DOHH2 (cell line): ENCODE measurements around the gene EPB41.
"Not testable (repeated sequence)": the region's sequence is repeated elsewhere in the genome, so short reads cannot be mapped to it uniquely, and the experiment has no call there.

Source experiments
- H3F3A ChIP-seq: fragments of 200-600 bp; sonication (generic), shearing (Covaris generic); 2 replicates; pipeline ENCODE4 v1.6.0; 2016; ENCODE audit warnings: antibody characterized with exemption, mild to moderate bottlenecking; ENCODE audit not compliant: control insufficient read depth, insufficient read depth
- H3K27ac ChIP-seq: fragments of 200-600 bp; sonication (generic); 2 replicates; pipeline ENCODE4 v1.5.1; 2014; ENCODE audit warnings: low read depth, mild to moderate bottlenecking, low read length, moderate library complexity
- H3K27me3 ChIP-seq: fragments of 200-600 bp; sonication (generic); 2 replicates; pipeline ENCODE4 v1.6.1; 2014; ENCODE audit warnings: mild to moderate bottlenecking, low read length, mixed read lengths; ENCODE audit not compliant: control insufficient read depth
- H3K36me3 ChIP-seq: fragments of 200-600 bp; sonication (generic); 2 replicates; pipeline ENCODE4 v1.6.1; 2014; ENCODE audit warnings: mild to moderate bottlenecking, low read length, moderate library complexity, mixed read lengths; ENCODE audit not compliant: control insufficient read depth
- H3K4me1 ChIP-seq: fragments of 200-600 bp; sonication (generic); 2 replicates; pipeline ENCODE4 v1.6.1; 2014; ENCODE audit warnings: mild to moderate bottlenecking, low read length, mixed read lengths; ENCODE audit not compliant: control insufficient read depth
- H3K4me2 ChIP-seq: fragments of 200-600 bp; sonication (generic); 2 replicates; pipeline ENCODE4 v1.6.0; 2014; ENCODE audit warnings: mild to moderate bottlenecking, low read length, moderate library complexity
- H3K4me3 ChIP-seq: fragments of 200-600 bp; sonication (generic); 2 replicates; pipeline ENCODE4 v1.5.1; 2014; ENCODE audit warnings: mild to moderate bottlenecking, low read length, mixed read lengths
- H3K79me2 ChIP-seq: fragments of 200-600 bp; sonication (generic); 2 replicates; pipeline ENCODE4 v1.6.1; 2014; ENCODE audit warnings: mild to moderate bottlenecking, low read length, mixed read lengths; ENCODE audit not compliant: control insufficient read depth
- H3K9me2 ChIP-seq: fragments of 200-600 bp; sonication (generic); replicated peaks from 2 replicates; pipeline ENCODE4 v1.6.1; 2014; ENCODE audit warnings: mild to moderate bottlenecking, low read length, mixed read lengths; ENCODE audit not compliant: control insufficient read depth
- H3K9me3 ChIP-seq: fragments of 200-600 bp; sonication (generic); 2 replicates; pipeline ENCODE4 v1.6.1; 2014; ENCODE audit warnings: antibody characterized with exemption, low read length, mixed read lengths; ENCODE audit not compliant: control insufficient read depth, insufficient read depth
- H4K20me1 ChIP-seq: fragments of 200-600 bp; sonication (generic); 2 replicates; pipeline ENCODE4 v1.6.0; 2014; ENCODE audit warnings: low read depth, mild to moderate bottlenecking, antibody characterized with exemption, low read length, moderate library complexity; ENCODE audit not compliant: control insufficient read depth, insufficient read depth
- EZH2phosphoT487 ChIP-seq: fragments of 200-600 bp; sonication (generic); IDR thresholded peaks from 2 replicates; pipeline ENCODE4 v1.6.1; 2017; ENCODE audit warnings: borderline replicate concordance, mild to moderate bottlenecking, antibody characterized with exemption, low read length, moderate library complexity, mixed read lengths
- TF ChIP-seq, protein P1 (sequence below): fragments of 200-600 bp; sonication (generic); IDR thresholded peaks from one replicate; pipeline ENCODE4 v1.5.1; 2014; ENCODE audit warnings: antibody characterized with exemption, mild to moderate bottlenecking, low read depth, low read length; ENCODE audit not compliant: poor library complexity, severe bottlenecking

The EPB41 gene

DNA sequence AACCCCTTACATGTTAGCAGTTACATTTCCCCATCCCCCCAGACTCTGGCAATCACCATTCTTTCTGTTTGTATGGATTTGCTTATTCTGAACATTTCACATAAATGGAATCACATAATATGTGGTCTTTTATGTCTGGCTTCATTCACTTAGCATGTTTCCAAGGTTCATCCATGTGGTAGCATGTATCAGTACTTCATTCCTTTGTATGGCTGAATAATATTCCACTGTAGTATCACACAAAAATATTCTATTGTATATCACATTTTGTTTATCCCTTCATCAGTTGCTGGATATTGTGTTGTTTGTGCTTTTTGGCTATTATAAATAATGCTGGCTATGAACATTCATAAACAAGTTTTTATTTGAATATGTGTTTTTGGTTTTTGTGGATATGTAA lies 22.2 kb downstream of the EPB41 start:
- Histone ChIP-seq H3K9me3 (no peaks in the 10 kb centered on the region), H4K20me1 (peaks cover 22% of the 10 kb centered on the region), H3K79me2 (peaks cover 88% of the 10 kb centered on the region), H3K36me3 (no peaks in the 10 kb centered on the region), H3K27me3 (no peaks in the 10 kb centered on the region), H3K4me2 (no peak overlapping the region), H3K4me3 (no peak overlapping the region), H3F3A (no peaks in the 10 kb centered on the region), H3K27ac (no peak overlapping the region), H3K9me2 (no peaks in the 10 kb centered on the region), H3K4me1 (no peaks in the 10 kb centered on the region)
- TF ChIP-seq EZH2phosphoT487: no peak
- TF ChIP-seq, protein P1, sequence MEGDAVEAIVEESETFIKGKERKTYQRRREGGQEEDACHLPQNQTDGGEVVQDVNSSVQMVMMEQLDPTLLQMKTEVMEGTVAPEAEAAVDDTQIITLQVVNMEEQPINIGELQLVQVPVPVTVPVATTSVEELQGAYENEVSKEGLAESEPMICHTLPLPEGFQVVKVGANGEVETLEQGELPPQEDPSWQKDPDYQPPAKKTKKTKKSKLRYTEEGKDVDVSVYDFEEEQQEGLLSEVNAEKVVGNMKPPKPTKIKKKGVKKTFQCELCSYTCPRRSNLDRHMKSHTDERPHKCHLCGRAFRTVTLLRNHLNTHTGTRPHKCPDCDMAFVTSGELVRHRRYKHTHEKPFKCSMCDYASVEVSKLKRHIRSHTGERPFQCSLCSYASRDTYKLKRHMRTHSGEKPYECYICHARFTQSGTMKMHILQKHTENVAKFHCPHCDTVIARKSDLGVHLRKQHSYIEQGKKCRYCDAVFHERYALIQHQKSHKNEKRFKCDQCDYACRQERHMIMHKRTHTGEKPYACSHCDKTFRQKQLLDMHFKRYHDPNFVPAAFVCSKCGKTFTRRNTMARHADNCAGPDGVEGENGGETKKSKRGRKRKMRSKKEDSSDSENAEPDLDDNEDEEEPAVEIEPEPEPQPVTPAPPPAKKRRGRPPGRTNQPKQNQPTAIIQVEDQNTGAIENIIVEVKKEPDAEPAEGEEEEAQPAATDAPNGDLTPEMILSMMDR: no peak

GRCh38 chr1:28943581-28943980 lies 29.2 kb downstream of the EPB41 start:
- H3K4me1 ChIP-seq, H3K9me3 ChIP-seq, H3K36me3 ChIP-seq, H3K4me2 ChIP-seq, H3K27me3 ChIP-seq, H3F3A ChIP-seq, H3K4me3 ChIP-seq, H3K27ac ChIP-seq, H3K9me2 ChIP-seq: not testable (repeated sequence)
- Histone ChIP-seq H3K79me2 (peaks cover 46% of the 10 kb centered on the region), H4K20me1 (peaks cover 14% of the 10 kb centered on the region)

DNA sequence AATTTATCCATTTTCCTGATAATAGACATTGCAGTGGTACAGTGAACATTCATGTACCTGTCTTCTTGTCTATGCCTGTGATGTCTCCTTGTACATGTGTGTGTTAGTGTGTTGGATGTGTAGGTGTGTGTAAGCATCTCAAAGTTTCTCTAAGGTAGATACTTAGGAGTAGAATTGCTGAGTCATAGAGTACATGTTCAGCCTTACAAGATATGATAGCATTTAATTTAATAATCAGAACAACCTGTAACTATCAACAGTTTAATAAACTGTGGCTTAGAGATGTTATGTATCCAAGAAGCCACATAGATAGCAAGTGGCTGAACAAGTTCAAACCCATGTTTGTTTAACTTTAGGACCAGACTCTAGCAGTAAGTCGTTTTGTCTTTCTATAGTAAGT lies 35.6 kb downstream of the EPB41 start:
- H3K79me2 ChIP-seq: peaks cover 27% of the 10 kb centered on the region
- H3K36me3 ChIP-seq: no peaks in the 10 kb centered on the region
- peaks cover 3% of the 10 kb centered on the region; the same call in 1 of the 2 replicates for H4K20me1 ChIP-seq
- H3F3A ChIP-seq: no peaks in the 10 kb centered on the region
- H3K27me3 ChIP-seq: no peaks in the 10 kb centered on the region
- H3K27ac ChIP-seq: no peak overlapping the region
- no peaks in the 10 kb centered on the region for H3K4me1 ChIP-seq
- H3K4me2 ChIP-seq: no peak overlapping the region
- H3K9me3 ChIP-seq: no peaks in the 10 kb centered on the region
- no peak for TF ChIP-seq EZH2phosphoT487
- TF ChIP-seq, protein P1: no peak
- H3K4me3 ChIP-seq: no peak overlapping the region
- H3K9me2 ChIP-seq: no peaks in the 10 kb centered on the region

DNA sequence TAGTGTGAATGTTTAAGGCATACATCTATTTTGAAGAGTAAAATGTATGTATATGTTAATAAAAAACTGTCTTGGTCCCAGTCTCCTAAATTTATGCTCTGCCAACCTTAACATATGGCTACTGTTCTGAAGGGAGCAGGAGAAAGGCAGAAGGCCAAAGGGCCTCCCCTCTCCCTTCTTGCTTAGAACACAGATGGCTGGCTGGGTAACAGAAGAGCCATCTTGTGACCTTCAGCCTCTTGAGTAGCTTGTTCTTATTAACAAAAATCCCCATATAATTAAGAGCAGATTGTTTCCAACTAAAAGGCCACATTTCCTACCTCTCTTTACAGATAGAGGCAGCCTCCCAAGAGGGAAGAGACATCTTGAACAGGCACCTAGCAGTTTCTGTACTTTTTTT lies 36.1 kb downstream of the EPB41 start:
- H3K36me3 ChIP-seq: no peaks in the 10 kb centered on the region
- H3K79me2 ChIP-seq: peaks cover 24% of the 10 kb centered on the region
- no peak overlapping the region for H3K27ac ChIP-seq
- peaks cover 3% of the 10 kb centered on the region; the same call in 1 of the 2 replicates for H4K20me1 ChIP-seq
- no peak overlapping the region for H3K4me2 ChIP-seq
- H3F3A ChIP-seq: no peaks in the 10 kb centered on the region
- H3K27me3 ChIP-seq: no peaks in the 10 kb centered on the region
- H3K4me1 ChIP-seq: no peaks in the 10 kb centered on the region
- TF ChIP-seq EZH2phosphoT487: no peak
- TF ChIP-seq, protein P1: no peak
- H3K9me3 ChIP-seq: no peaks in the 10 kb centered on the region
- H3K4me3 ChIP-seq: no peak overlapping the region
- no peaks in the 10 kb centered on the region for H3K9me2 ChIP-seq
